OCI-LY1 (cell line): Measurements from ENCODE around the gene PIP4K2B.

Experiments
- H2AFZ ChIP-seq: fragments of 200-600 bp; sonication (generic), shearing (Covaris generic); 2 replicates; pipeline ENCODE4 v1.6.0; 2014; ENCODE audit warnings: antibody characterized with exemption, mild to moderate bottlenecking, low read length
- H3F3A ChIP-seq: fragments of 200-600 bp; sonication (generic), shearing (Covaris generic); 2 replicates; pipeline ENCODE4 v1.6.0; 2014; ENCODE audit warnings: mild to moderate bottlenecking, antibody characterized with exemption, low read length, moderate library complexity; ENCODE audit not compliant: insufficient read depth
- H3K27ac ChIP-seq: fragments of 200-600 bp; sonication (generic); 2 replicates; pipeline ENCODE4 v1.5.1; 2014; ENCODE audit warnings: low read length, mixed run types, mild to moderate bottlenecking, low read depth; ENCODE audit not compliant: poor library complexity, severe bottlenecking
- H3K27me3 ChIP-seq: fragments of 200-600 bp; sonication (generic); 2 replicates; pipeline ENCODE4 v1.6.0; 2014; ENCODE audit warnings: antibody characterized with exemption, mild to moderate bottlenecking, low read length, moderate library complexity; ENCODE audit not compliant: insufficient read depth
- H3K36me3 ChIP-seq: fragments of 200-600 bp; sonication (generic); 2 replicates; pipeline ENCODE4 v1.6.1; 2014; ENCODE audit warnings: mild to moderate bottlenecking, antibody characterized with exemption, low read length, moderate library complexity, mixed read lengths; ENCODE audit not compliant: insufficient read depth
- H3K4me1 ChIP-seq: fragments of 200-600 bp; sonication (generic); 2 replicates; pipeline ENCODE4 v1.5.1; 2014; ENCODE audit warnings: mild to moderate bottlenecking, low read length, moderate library complexity; ENCODE audit not compliant: insufficient read depth, severe bottlenecking
- H3K4me2 ChIP-seq: fragments of 200-600 bp; sonication (generic), shearing (Covaris generic); 2 replicates; pipeline ENCODE4 v1.6.1; 2014; ENCODE audit warnings: low read length
- H3K4me3 ChIP-seq: fragments of 200-600 bp; sonication (generic); 2 replicates; pipeline ENCODE4 v1.5.1; 2014; ENCODE audit warnings: low read length, low read depth, mild to moderate bottlenecking, mixed read lengths; ENCODE audit not compliant: poor library complexity, severe bottlenecking
- H3K79me2 ChIP-seq: fragments of 200-600 bp; shearing (Covaris generic); 2 replicates; pipeline ENCODE4 v1.6.1; 2016; ENCODE audit warnings: mixed run types, low read length, mixed read lengths; ENCODE audit not compliant: insufficient read depth
- H3K9ac ChIP-seq: fragments of 200-600 bp; sonication (generic), shearing (Covaris generic); 2 replicates; pipeline ENCODE4 v1.6.1; 2014; ENCODE audit warnings: mild to moderate bottlenecking, low read length, mixed read lengths
- H3K9me2 ChIP-seq: fragments of 200-600 bp; sonication (generic), shearing (Covaris generic); 2 replicates; pipeline ENCODE4 v1.6.1; 2014; ENCODE audit warnings: low read depth, mild to moderate bottlenecking, low read length, mixed read lengths
- H3K9me3 ChIP-seq: fragments of 200-600 bp; shearing (Covaris generic); 2 replicates; pipeline ENCODE4 v1.6.1; 2014; ENCODE audit warnings: low read length, mixed read lengths
- H4K20me1 ChIP-seq: fragments of 200-600 bp; sonication (generic), shearing (Covaris generic); 2 replicates; pipeline ENCODE4 v1.6.0; 2016; ENCODE audit warnings: mild to moderate bottlenecking, low read length; ENCODE audit not compliant: insufficient read depth
- CTCF ChIP-seq: fragments of 200-600 bp; sonication (generic), shearing (Covaris generic); IDR thresholded peaks from 2 replicates; pipeline ENCODE4 v1.5.1; 2017; ENCODE audit warnings: mild to moderate bottlenecking, antibody characterized with exemption, low read length, moderate library complexity, mixed read lengths
- EZH2 ChIP-seq: fragments of 200-600 bp; sonication (generic), shearing (Covaris generic); IDR thresholded peaks from 2 replicates; pipeline ENCODE4 v1.8.0; 2017; ENCODE audit warnings: borderline replicate concordance, mixed run types, mild to moderate bottlenecking, antibody characterized with exemption, low read length, moderate library complexity, mixed read lengths

Gene PIP4K2B

DNA sequence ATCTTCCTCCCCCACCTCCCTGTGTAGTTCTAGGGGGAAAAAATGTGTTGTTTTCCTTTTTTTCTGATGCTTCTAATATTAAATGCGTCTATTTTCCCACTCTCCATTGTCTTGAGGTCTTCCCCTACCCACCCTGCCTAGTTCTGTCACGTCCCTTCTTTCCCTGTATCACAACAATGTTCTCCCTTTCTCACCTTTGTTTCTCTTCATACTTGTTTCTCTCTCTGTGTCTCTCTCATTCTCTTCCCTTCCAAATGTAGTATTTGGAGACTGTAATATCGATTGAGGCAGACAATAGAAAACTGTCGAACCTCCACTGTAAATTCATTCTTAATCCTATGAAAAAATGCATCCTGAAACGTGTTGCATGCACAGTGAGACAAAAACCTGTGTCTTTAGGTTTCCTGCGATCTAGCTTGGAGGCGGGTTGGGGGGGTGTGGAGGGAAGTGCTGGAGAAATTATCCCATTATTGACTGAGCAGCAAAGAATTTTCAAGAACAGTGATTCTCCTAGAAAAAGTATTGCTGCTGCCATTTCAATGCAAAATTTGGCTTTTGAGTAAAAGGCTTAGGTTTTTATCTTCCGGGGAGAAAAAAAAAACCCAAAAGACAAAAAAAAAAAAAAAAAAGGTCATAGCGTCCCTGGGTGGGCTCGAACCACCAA lies 48.1 kb downstream of the PIP4K2B start:
- Histone ChIP-seq H3K9me3 (no peaks in the 10 kb centered on the region), H3K9me2 (no peaks in the 10 kb centered on the region), H3K36me3 (peaks cover 24% of the 10 kb centered on the region), H3K4me2 (peak overlapping the region; percentile 87), H3K27ac (no peak overlapping the region), H3K79me2 (peaks cover 10% of the 10 kb centered on the region), H3F3A (0 out of 2 replicates have a peak, but pooled peaks cover 4% of the 10 kb centered on the region), H3K9ac (peak overlapping the region; percentile 46), H2AFZ (no peak overlapping the region), H3K4me1 (peaks cover 46% of the 10 kb centered on the region), H3K4me3 (peak overlapping the region; percentile 91), H4K20me1 (no peaks in the 10 kb centered on the region), H3K27me3 (peaks cover 5% of the 10 kb centered on the region; the same call in 1 of the 2 replicates)
- TF ChIP-seq CTCF, result no peak
- TF ChIP-seq EZH2, result no peak

DNA sequence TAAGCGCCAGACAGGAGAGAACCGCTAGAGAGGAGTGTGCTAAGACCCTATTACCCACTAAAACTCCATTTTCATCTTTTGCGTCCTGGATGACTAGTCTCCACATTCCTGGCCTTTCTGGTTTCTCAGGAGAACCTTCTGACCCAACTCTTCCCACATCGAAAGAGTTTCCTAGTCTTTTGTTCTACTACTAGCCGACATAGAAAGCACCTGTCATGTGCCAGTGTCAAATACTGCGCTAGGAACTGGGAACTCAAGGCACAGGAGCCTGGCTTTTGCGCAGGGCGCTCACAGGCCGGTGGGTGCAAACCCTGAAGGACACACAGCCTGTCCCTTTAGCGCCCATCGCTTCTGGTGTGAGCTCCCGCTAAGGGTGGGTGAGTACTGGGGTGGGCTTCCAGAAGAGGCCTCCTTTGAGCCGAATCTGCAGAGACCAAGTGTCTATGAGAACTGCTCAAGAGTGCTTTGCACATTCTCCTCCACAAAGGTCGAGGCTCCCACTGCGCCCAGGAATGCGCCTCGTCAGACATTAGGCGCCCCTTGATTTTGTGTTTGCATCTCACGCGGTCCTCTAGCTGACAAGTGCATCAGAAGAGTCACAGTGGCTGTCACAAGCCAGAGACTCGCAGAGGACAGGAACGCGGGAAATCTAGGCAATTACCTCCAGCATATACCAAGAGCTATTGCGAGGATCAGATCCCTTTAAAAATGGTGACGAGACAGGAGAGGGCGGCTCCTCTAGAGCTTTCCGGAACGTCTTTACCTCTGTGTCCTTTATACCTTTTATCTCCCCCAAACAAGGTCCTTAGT lies 48.8 kb downstream of the PIP4K2B start:
- no peak overlapping the region for H2AFZ ChIP-seq

GRCh38 chr17:38750044-38750311 lies 49.4 kb downstream of the PIP4K2B start:
- no peak overlapping the region for H3K9ac ChIP-seq
- H3K27me3 ChIP-seq, result peaks cover 5% of the 10 kb centered on the region; the same call in 1 of the 2 replicates
- H2AFZ ChIP-seq, result no peak overlapping the region
- H3K79me2 ChIP-seq, result peaks cover 10% of the 10 kb centered on the region
- H3K36me3 ChIP-seq, result peaks cover 14% of the 10 kb centered on the region
- no peak overlapping the region for H3K4me3 ChIP-seq
- H3K4me1 ChIP-seq, result peaks cover 54% of the 10 kb centered on the region
- no peak overlapping the region for H3K27ac ChIP-seq
- no peaks in the 10 kb centered on the region for H4K20me1 ChIP-seq
- H3K9me3 ChIP-seq, result no peaks in the 10 kb centered on the region
- peak overlapping the region; percentile 87; the same call in 1 of the 2 replicates for H3K4me2 ChIP-seq
- TF ChIP-seq CTCF (no peak), EZH2 (no peak)
- 0 out of 2 replicates have a peak, but pooled peaks cover 4% of the 10 kb centered on the region for H3F3A ChIP-seq
- no peaks in the 10 kb centered on the region for H3K9me2 ChIP-seq

More for the DNA sequence above, 48.8 kb downstream of the PIP4K2B start:
- peaks cover 53% of the 10 kb centered on the region for H3K4me1 ChIP-seq
- TF ChIP-seq EZH2 (no peak), CTCF (no peak)
- no peak overlapping the region for H3K27ac ChIP-seq
- peaks cover 16% of the 10 kb centered on the region for H3K36me3 ChIP-seq
- peaks cover 10% of the 10 kb centered on the region for H3K79me2 ChIP-seq
- H3K9me2 ChIP-seq, result no peaks in the 10 kb centered on the region
- H4K20me1 ChIP-seq, result no peaks in the 10 kb centered on the region
- H3K4me3 ChIP-seq, result peak overlapping the region; percentile 91
- peak overlapping the region; percentile 87 for H3K4me2 ChIP-seq
- H3K27me3 ChIP-seq, result peaks cover 5% of the 10 kb centered on the region; the same call in 1 of the 2 replicates
- no peaks in the 10 kb centered on the region for H3K9me3 ChIP-seq
- H3F3A ChIP-seq, result 0 out of 2 replicates have a peak, but pooled peaks cover 4% of the 10 kb centered on the region
- H3K9ac ChIP-seq, result peak overlapping the region; percentile 46; the same call in 1 of the 2 replicates
